ENCODE data around the gene TMEM91. TPM values are rescaled to one million over a fixed set of nuclear protein-coding genes. Genes with fewer than 3 reads are reported as not detected.

TMEM91 gene
- total RNA-seq, 1 donor: 6.2 TPM

GRCh38 chr19:41328157-41328841, 48.0 kb upstream of the TMEM91 start:
- H3K27ac ChIP-seq (ENCODE audit: low read depth, low read length): peak overlapping the region; percentile 100
- H2AFZ ChIP-seq (ENCODE audit: low read length): no peak overlapping the region
- DNase-seq (ENCODE audit: insufficient read length, low spot score, missing footprints): peak; percentile 91
- no peaks in the 10 kb centered on the region for H3K9me3 ChIP-seq (ENCODE audit: low read depth, low read length)
- no peaks in the 10 kb centered on the region for H4K20me1 ChIP-seq (ENCODE audit: insufficient read depth, low read length)
- peaks cover 24% of the 10 kb centered on the region for H3K36me3 ChIP-seq (ENCODE audit: insufficient read depth, low read length)
- TF ChIP-seq CTCF (IDR thresholded peaks at IDR 0.05; ENCODE audit: extremely low read depth, low read depth, low read length): no peak
- peaks cover 58% of the 10 kb centered on the region for H3K4me1 ChIP-seq (ENCODE audit: insufficient read depth, low read length)
- peaks cover 9% of the 10 kb centered on the region for H3K79me2 ChIP-seq (ENCODE audit: insufficient read depth, low read length)
- no peaks in the 10 kb centered on the region for H3K27me3 ChIP-seq (ENCODE audit: insufficient read depth, low read length)
- peak overlapping the region; percentile 76 for H3K4me2 ChIP-seq (ENCODE audit: insufficient read depth, low read length)
- peak overlapping the region; percentile 46 for H3K4me3 ChIP-seq (ENCODE audit: insufficient read depth, low read length)

GRCh38 chr19:41328842-41329225, 47.5 kb upstream of the TMEM91 start:
- peaks cover 53% of the 10 kb centered on the region for H3K4me1 ChIP-seq (ENCODE audit: insufficient read depth, low read length)
- H3K79me2 ChIP-seq (ENCODE audit: insufficient read depth, low read length): peaks cover 12% of the 10 kb centered on the region
- no peak for DNase-seq (ENCODE audit: insufficient read length, low spot score, missing footprints)
- H3K4me3 ChIP-seq (ENCODE audit: insufficient read depth, low read length): no peak overlapping the region
- H4K20me1 ChIP-seq (ENCODE audit: insufficient read depth, low read length): no peaks in the 10 kb centered on the region
- peak overlapping the region; percentile 76 for H3K4me2 ChIP-seq (ENCODE audit: insufficient read depth, low read length)
- no peaks in the 10 kb centered on the region for H3K27me3 ChIP-seq (ENCODE audit: insufficient read depth, low read length)
- no peak overlapping the region for H2AFZ ChIP-seq (ENCODE audit: low read length)
- TF ChIP-seq CTCF (IDR thresholded peaks at IDR 0.05; ENCODE audit: extremely low read depth, low read depth, low read length): no peak
- H3K27ac ChIP-seq (ENCODE audit: low read depth, low read length): peak overlapping the region; percentile 100
- peaks cover 26% of the 10 kb centered on the region for H3K36me3 ChIP-seq (ENCODE audit: insufficient read depth, low read length)
- no peaks in the 10 kb centered on the region for H3K9me3 ChIP-seq (ENCODE audit: low read depth, low read length)

- TF ChIP-seq CTCF (IDR thresholded peaks at IDR 0.05; ENCODE audit: extremely low read depth, low read depth, low read length): no peak
- Histone ChIP-seq H3K79me2 (ENCODE audit: insufficient read depth, low read length) (peaks cover 14% of the 10 kb centered on the region), H3K4me3 (ENCODE audit: insufficient read depth, low read length) (no peak overlapping the region), H3K36me3 (ENCODE audit: insufficient read depth, low read length) (peaks cover 33% of the 10 kb centered on the region), H3K9me3 (ENCODE audit: low read depth, low read length) (no peaks in the 10 kb centered on the region), H4K20me1 (ENCODE audit: insufficient read depth, low read length) (no peaks in the 10 kb centered on the region), H2AFZ (ENCODE audit: low read length) (no peak overlapping the region), H3K4me1 (ENCODE audit: insufficient read depth, low read length) (peaks cover 36% of the 10 kb centered on the region), H3K4me2 (ENCODE audit: insufficient read depth, low read length) (no peak overlapping the region), H3K27me3 (ENCODE audit: insufficient read depth, low read length) (no peaks in the 10 kb centered on the region), H3K27ac (ENCODE audit: low read depth, low read length) (no peak overlapping the region)
- peak; percentile 72 for DNase-seq (ENCODE audit: insufficient read length, low spot score, missing footprints)
Observed at GRCh38 chr19:41330481-41330880, 45.9 kb upstream of the TMEM91 start.

GRCh38 chr19:41330946-41331678, 45.2 kb upstream of the TMEM91 start:
- Histone ChIP-seq H3K4me2 (ENCODE audit: insufficient read depth, low read length) (no peak overlapping the region), H4K20me1 (ENCODE audit: insufficient read depth, low read length) (no peaks in the 10 kb centered on the region), H3K4me1 (ENCODE audit: insufficient read depth, low read length) (peaks cover 30% of the 10 kb centered on the region), H3K27ac (ENCODE audit: low read depth, low read length) (no peak overlapping the region), H3K9me3 (ENCODE audit: low read depth, low read length) (no peaks in the 10 kb centered on the region), H3K4me3 (ENCODE audit: insufficient read depth, low read length) (no peak overlapping the region), H3K27me3 (ENCODE audit: insufficient read depth, low read length) (no peaks in the 10 kb centered on the region), H3K36me3 (ENCODE audit: insufficient read depth, low read length) (peaks cover 33% of the 10 kb centered on the region), H3K79me2 (ENCODE audit: insufficient read depth, low read length) (peaks cover 13% of the 10 kb centered on the region), H2AFZ (ENCODE audit: low read length) (no peak overlapping the region)
- TF ChIP-seq CTCF (IDR thresholded peaks at IDR 0.05; ENCODE audit: extremely low read depth, low read depth, low read length): no peak
- peak; percentile 37 for DNase-seq (ENCODE audit: insufficient read length, low spot score, missing footprints)
